Common myeloid progenitor, CD34-positive (primary cell): ENCODE measurements around the gene UQCRC1.

Source experiments
- CTCF ChIA-PET: fragments of 350-600 bp; sonication (Branson Sonifier 250); formaldehyde crosslinking; loops from one replicate; lab custom pipeline; 2021; ENCODE audit warnings: antibody characterized with exemption; lab: Charles Lee
- POLR2A ChIA-PET: fragments of 350-600 bp; sonication (Branson Sonifier 250); formaldehyde crosslinking; loops from one replicate; lab custom pipeline; 2021; ENCODE audit warnings: antibody characterized with exemption; lab: Charles Lee
- DNase-seq, 3 donors: peaks; one replicate each; pipeline versions ENCODE4 v3.0.0 to v3.0.0-alpha.2; 2013
- H3K27ac ChIP-seq, 2 experiments: 1 replicate in 1 of 2; 2 replicates in 1 of 2; pipeline ENCODE4 v1.7.0; 2013; ENCODE audit warnings: inconsistent platforms in 2 of 2, low read length in 2 of 2, mild to moderate bottlenecking in 2 of 2, low read depth in 1 of 2, moderate library complexity in 1 of 2; ENCODE audit not compliant: severe bottlenecking in 2 of 2, insufficient read depth in 1 of 2, poor library complexity in 1 of 2
- H3K27me3 ChIP-seq, 5 experiments: replicated peaks in 2 of 5; 1 replicate in 3 of 5; 2 replicates in 2 of 5; pipeline versions ENCODE4 v1.6.1 to v1.7.0; 2013; ENCODE audit warnings: low read length in 4 of 5, mild to moderate bottlenecking in 2 of 5, moderate library complexity in 2 of 5, inconsistent platforms in 1 of 5; ENCODE audit not compliant: insufficient read depth in 5 of 5, control insufficient read depth in 4 of 5
- H3K36me3 ChIP-seq, 4 experiments: 1 replicate in 2 of 4; 2 replicates in 2 of 4; pipeline versions ENCODE4 v1.6.1 to v1.7.0; 2013; ENCODE audit warnings: low read length in 3 of 4, control low read depth in 1 of 4, mild to moderate bottlenecking in 1 of 4; ENCODE audit not compliant: control insufficient read depth in 4 of 4, insufficient read depth in 4 of 4
- H3K4me1 ChIP-seq, 4 experiments: 1 replicate in 3 of 4; 2 replicates in 1 of 4; pipeline versions ENCODE4 v1.6.1 to v1.7.1; 2013; ENCODE audit warnings: low read length in 3 of 4, mild to moderate bottlenecking in 3 of 4, control low read depth in 1 of 4, inconsistent platforms in 1 of 4, moderate library complexity in 1 of 4; ENCODE audit not compliant: control insufficient read depth in 4 of 4, insufficient read depth in 4 of 4; ENCODE audit errors: control extremely low read depth in 1 of 4
- H3K4me3 ChIP-seq, 7 experiments: 1 replicate in 4 of 7; 2 replicates in 3 of 7; pipeline versions ENCODE4 v1.5.1 to v1.7.0; 2013; ENCODE audit warnings: mild to moderate bottlenecking in 7 of 7, low read length in 6 of 7, moderate library complexity in 6 of 7, inconsistent platforms in 2 of 7, low read depth in 2 of 7, control low read depth in 1 of 7; ENCODE audit not compliant: insufficient read depth in 4 of 7, control insufficient read depth in 1 of 7; ENCODE audit errors: extremely low read depth in 1 of 7
- H3K9me3 ChIP-seq, 5 experiments: 1 replicate in 4 of 5; 2 replicates in 1 of 5; pipeline versions ENCODE4 v1.6.1 to v1.7.1; 2013; ENCODE audit warnings: low read length in 4 of 5, mild to moderate bottlenecking in 2 of 5, inconsistent platforms in 1 of 5, low read depth in 1 of 5, moderate library complexity in 1 of 5; ENCODE audit not compliant: control insufficient read depth in 4 of 5, insufficient read depth in 2 of 5; ENCODE audit errors: control extremely low read depth in 1 of 5
- WGBS: methylation state at CpG from one replicate; pipeline ENCODE4 v1.1.5; 2013; ENCODE audit not compliant: insufficient coverage; 5-methylcytosine and 5-hydroxymethylcytosine counted together

UQCRC1 gene

GRCh38 chr3:48600711-48601621, 8.5 kb downstream of the UQCRC1 start:
- ChIA-PET CTCF (interaction anchor here (1.4 kb wide), 1 partner anchor 41 kb away, joined by 7 read pairs; no protein-coding TSS in a partner anchor), POLR2A (no interaction called here)
- H3K36me3 ChIP-seq = peaks cover 24 to 86% (median 62%) of the 10 kb centered on the region in 4 experiments
- no peaks in the 10 kb centered on the region for H3K9me3 ChIP-seq
- DNase-seq = no peak
- H3K27ac ChIP-seq = no peak overlapping the region
- no peak overlapping the region for H3K4me3 ChIP-seq
- WGBS = 96% methylated on average over 19 of the region's 19 CpGs
- H3K4me1 ChIP-seq = no peaks in the 10 kb centered on the region
- peaks cover 0 to 9% (median 3%) of the 10 kb centered on the region in 5 experiments for H3K27me3 ChIP-seq

GRCh38 chr3:48599509-48600285, 9.7 kb downstream of the UQCRC1 start:
- H3K27me3 ChIP-seq = peaks cover 0 to 21% (median 6%) of the 10 kb centered on the region in 5 experiments
- peaks cover 0 to 8% (median 2%) of the 10 kb centered on the region in 4 experiments for H3K4me1 ChIP-seq
- DNase-seq = no peak
- POLR2A ChIA-PET = interaction anchor here (0.5 kb wide), 1 partner anchor 43 kb away, joined by 3 read pairs; no protein-coding TSS in a partner anchor
- CTCF ChIA-PET = no interaction called here
- no peaks in the 10 kb centered on the region for H3K9me3 ChIP-seq
- peaks cover 20 to 73% (median 52%) of the 10 kb centered on the region in 4 experiments for H3K36me3 ChIP-seq
- H3K4me3 ChIP-seq = no peak overlapping the region
- H3K27ac ChIP-seq = no peak overlapping the region
- 96% methylated on average over 4 of the region's 12 CpGs for WGBS

GRCh38 chr3:48599077-48599501, 10.4 kb downstream of the UQCRC1 start:
- ChIA-PET CTCF (no interaction called here), POLR2A (interaction anchor here (0.5 kb wide), 1 partner anchor 44 kb away, joined by 3 read pairs; no protein-coding TSS in a partner anchor)
- 99% methylated on average over 9 of the region's 11 CpGs for WGBS
- Histone ChIP-seq H3K27ac (no peak overlapping the region), H3K27me3 (peaks cover 0 to 27% (median 12%) of the 10 kb centered on the region in 5 experiments), H3K9me3 (no peaks in the 10 kb centered on the region), H3K4me3 (no peak overlapping the region), H3K4me1 (peaks cover 0 to 12% (median 4%) of the 10 kb centered on the region in 4 experiments), H3K36me3 (peaks cover 20 to 67% (median 47%) of the 10 kb centered on the region in 4 experiments)
- no peak for DNase-seq

- peaks cover 0 to 33% (median 15%) of the 10 kb centered on the region in 5 experiments for H3K27me3 ChIP-seq
- DNase-seq = no peak
- no peak overlapping the region for H3K27ac ChIP-seq
- ChIA-PET POLR2A (interaction anchor here (0.5 kb wide), 1 partner anchor 44 kb away, joined by 3 read pairs; no protein-coding TSS in a partner anchor), CTCF (no interaction called here)
- H3K9me3 ChIP-seq = no peaks in the 10 kb centered on the region
- WGBS = 96% methylated on average over 4 of the region's 5 CpGs
- no peak overlapping the region for H3K4me3 ChIP-seq
- peaks cover 20 to 61% (median 41%) of the 10 kb centered on the region in 4 experiments for H3K36me3 ChIP-seq
- H3K4me1 ChIP-seq = peaks cover 0 to 12% (median 4%) of the 10 kb centered on the region in 4 experiments
These were observed 10.9 kb downstream of the UQCRC1 start for GRCh38 chr3:48598323-48599076.

- Histone ChIP-seq H3K36me3 (peaks cover 17 to 50% (median 32%) of the 10 kb centered on the region in 4 experiments), H3K27ac (no peak overlapping the region), H3K4me3 (no peak overlapping the region), H3K4me1 (peaks cover 0 to 12% (median 4%) of the 10 kb centered on the region in 4 experiments), H3K27me3 (peaks cover 0 to 42% (median 18%) of the 10 kb centered on the region in 5 experiments), H3K9me3 (no peaks in the 10 kb centered on the region)
- ChIA-PET CTCF (no interaction called here), POLR2A (interaction anchor here (0.6 kb wide), 1 partner anchor 309 kb away, joined by 3 read pairs; no protein-coding TSS in a partner anchor)
- WGBS = 85% methylated on average over 6 of the region's 6 CpGs
- DNase-seq = no peak
These were observed 12.0 kb downstream of the UQCRC1 start for GRCh38 chr3:48597408-48597800.

- Histone ChIP-seq H3K4me3 (no peak overlapping the region), H3K9me3 (no peaks in the 10 kb centered on the region), H3K36me3 (peaks cover 17 to 46% (median 31%) of the 10 kb centered on the region in 4 experiments), H3K27me3 (peaks cover 0 to 42% (median 18%) of the 10 kb centered on the region in 5 experiments), H3K27ac (no peak overlapping the region), H3K4me1 (peaks cover 0 to 12% (median 4%) of the 10 kb centered on the region in 4 experiments)
- 80% methylated on average over 5 of the region's 8 CpGs for WGBS
- ChIA-PET POLR2A (interaction anchor here (0.6 kb wide), 1 partner anchor 309 kb away, joined by 3 read pairs; no protein-coding TSS in a partner anchor), CTCF (no interaction called here)
- DNase-seq = no peak
These were observed 12.6 kb downstream of the UQCRC1 start for GRCh38 chr3:48596676-48597407.
